Stimulated activated CD8-positive, alpha-beta memory T cell treated with anti-CD3 and anti-CD28 coated beads, Interleukin-7, amount 100 ng/mL, for 48 hours (primary cell): ENCODE data around the gene ANGPTL5.
"Not testable (repeated sequence)": the region's sequence is repeated elsewhere in the genome, so short reads cannot be mapped to it uniquely, and the experiment has no call there.

Experiments used
- DNase-seq, 2 donors: peaks; one replicate each; pipeline ENCODE4 v3.0.0-alpha.2; 2020; ENCODE audit warnings: low read depth in 1 of 2; ENCODE audit errors: extremely low read depth in 1 of 2

ANGPTL5 gene

GRCh38 chr11:101916422-101916821 is at the start of gene ANGPTL5:
TSS of gene ANGPTL5 (minus strand) at chr11:101916522. CDS start at chr11:101907909, 8,613 bp downstream.
- DNase-seq, result no peak

DNA sequence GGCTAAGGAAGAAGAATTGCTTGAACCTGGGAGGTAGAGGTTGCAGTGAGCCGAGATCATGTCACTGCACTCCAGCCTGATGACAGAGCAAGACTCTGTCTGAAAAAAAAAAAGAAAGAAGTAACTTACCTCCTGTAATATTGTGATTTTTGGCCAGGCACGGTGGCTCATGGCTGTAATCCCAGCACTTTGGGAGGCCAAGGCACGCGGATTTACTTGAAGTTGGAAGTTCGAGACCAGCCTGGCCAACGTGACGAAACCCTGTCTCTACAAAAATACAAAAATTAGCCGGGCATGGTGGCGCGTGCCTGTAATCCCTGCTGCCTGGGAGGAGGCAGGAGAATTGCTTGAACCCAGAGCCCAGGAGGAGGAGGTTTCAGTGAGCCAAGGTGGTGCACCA is 47.9 kb upstream of the ANGPTL5 start:
- DNase-seq, result not testable (repeated sequence)

- DNase-seq, result no peak
These were observed 43.9 kb upstream of the ANGPTL5 start for GRCh38 chr11:101960231-101960630.

DNA sequence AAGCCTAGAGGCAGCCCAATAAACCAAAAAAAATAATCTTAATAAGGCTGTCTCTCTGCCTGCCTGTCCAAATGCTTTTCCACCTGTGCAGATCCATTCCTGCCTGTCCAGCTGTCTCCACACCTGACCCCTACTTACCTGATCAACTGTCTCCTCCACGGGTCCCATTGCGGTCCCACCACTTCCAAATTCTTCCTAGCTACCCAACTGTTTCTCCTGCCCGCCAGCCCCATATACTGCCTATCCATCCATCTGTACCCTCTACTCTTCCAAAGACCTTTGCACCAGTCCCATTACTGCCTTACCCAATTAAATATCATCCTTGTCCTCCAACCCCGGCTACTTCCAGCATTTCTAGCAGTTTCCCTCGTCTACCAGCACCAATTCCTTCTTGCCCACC is 39.4 kb upstream of the ANGPTL5 start:
- no peak for DNase-seq

- no peak for DNase-seq
These were observed 39.0 kb upstream of the ANGPTL5 start for GRCh38 chr11:101955278-101955677.

DNA sequence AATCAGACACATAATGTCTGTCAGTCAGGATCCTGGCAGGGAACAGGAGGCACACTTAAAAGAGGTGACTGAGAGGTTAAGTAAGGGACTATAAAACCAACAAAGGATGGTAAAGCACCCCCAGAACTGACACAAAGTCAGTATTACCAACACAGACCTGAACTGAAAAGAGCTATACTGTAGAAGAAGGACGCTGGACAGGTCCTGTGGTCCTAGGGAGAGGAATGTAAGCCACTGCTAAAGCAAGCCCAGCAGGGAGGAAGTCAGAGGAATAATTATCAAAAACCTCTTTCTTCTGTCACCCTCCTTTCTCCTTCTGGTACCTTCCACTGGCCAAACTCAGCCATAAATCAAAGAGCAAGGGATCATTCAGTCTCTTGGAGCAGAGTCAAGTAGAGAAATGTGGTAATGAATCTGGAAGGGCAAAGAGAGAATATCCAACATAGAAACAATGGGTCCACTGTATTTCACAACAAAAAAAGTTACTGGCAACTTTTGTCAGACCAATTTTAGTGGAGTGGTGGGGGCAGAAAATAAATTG is 33.4 kb upstream of the ANGPTL5 start:
- DNase-seq, result no peak

GRCh38 chr11:101945448-101945847 is 29.1 kb upstream of the ANGPTL5 start:
- no peak for DNase-seq

DNA sequence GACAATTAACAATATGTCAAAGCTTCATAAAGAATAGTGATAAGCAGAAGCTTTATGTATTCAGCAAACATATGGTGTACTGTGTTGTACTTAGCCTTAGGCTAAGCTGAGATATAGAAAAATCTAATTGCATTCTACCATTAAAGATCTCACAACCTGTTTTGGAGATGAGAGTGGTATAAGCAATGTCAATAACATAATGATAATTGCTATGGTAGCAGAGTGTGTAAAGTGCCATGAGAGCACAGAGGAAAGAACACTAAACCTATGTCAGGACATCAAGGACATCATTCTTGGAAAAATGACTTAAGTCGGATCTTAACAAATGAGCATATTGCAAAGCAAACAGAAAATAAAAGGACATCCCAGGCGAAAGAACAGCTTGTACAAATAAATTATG is 28.6 kb upstream of the ANGPTL5 start:
- DNase-seq, result no peak

DNA sequence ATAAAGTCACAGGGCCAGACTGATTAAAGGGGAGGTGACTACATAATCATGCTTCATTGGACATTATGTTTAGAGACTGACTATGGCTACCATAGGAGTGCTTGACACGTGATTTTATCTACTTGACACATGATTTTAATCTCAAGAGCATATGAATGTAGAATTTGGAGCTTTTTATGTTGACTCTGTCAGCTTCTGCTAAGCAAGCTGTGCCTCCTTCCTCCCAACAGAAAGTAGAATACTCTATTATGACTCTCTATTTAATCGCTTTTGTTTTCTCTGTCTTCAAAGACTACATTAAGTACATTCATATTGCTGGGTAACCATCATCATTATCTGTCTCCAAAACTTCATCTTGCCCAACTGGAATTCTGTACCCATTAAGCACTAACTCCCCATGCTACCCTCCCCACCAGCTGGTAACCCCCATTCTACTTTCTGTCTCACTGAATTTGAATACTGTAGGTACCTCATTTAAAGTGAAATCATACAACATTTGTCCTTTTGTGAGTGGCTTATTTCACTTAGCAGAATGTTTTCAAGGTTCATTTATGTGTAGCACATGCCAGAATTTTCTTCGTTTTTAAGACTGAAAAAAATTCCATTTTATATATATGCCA is 24.7 kb upstream of the ANGPTL5 start:
- DNase-seq, result no peak

DNA sequence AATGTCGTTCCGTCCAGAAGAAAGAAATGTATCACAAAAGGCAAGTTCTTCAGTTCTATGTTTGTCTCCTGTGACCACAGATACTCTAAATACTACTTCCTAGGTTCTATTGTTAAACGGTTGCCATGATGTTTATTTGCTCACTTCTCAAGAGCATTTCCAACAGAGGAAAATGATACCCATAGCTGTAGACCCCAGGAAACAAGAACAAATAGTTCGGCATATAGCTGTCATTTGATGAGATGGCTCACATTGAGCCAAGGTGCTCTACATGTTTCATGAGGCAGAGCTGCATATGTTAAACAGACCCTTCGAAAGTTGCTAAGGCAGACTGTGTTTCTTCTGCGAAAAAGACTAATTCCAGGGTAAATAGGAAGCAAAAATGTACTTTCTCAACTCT is 15.4 kb upstream of the ANGPTL5 start:
- DNase-seq, result no peak

DNA sequence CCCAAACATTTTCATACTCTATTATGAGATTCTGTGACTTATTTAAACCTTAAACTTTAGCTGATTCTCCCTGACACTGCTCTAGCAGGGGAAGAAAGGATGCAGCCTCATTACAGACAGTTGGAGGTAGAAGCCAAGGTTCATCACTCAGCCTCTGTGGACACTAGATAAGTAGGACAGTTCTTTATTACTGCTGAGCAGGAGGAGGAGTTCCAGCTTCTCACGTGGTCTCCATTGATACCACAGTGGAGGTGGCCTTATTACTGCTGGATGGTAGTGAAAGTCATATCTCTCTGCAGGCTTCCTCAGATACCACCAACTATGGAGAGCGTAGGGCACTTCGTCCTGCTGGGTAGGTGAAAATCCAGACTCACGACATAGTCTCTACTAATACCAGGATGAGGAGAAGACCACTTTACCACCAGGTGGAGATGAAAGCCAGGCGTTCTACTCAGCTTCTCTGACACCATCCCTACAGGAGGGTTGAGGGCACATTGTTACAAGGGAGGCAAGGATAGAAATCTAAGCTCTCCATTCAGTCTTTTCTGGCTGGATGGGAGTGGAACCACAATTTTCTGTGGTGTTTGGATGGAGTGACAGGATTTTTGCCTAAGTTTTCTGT is 13.1 kb upstream of the ANGPTL5 start:
- no peak for DNase-seq

DNA sequence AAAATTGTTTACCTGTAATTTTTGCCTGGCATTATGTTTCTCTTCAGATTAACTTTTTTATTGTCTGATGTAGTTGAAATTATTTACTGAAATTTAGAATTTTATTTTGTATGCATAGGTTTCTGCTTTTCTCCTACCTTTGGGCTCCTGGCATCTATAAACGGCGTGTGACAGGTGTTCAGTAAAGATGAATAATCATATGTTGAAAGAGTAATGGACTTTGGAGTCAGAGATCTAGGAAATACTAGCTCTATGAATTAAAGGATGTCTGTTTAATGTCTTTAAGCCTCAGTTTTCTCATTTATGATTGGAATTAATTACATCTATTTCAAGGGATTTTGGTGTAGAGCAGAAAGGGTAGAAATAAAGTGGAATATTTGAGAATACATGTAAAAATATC is 7.2 kb upstream of the ANGPTL5 start:
- DNase-seq, result no peak

- no peak for DNase-seq
These were observed 4.7 kb upstream of the ANGPTL5 start for GRCh38 chr11:101920992-101921391.

DNA sequence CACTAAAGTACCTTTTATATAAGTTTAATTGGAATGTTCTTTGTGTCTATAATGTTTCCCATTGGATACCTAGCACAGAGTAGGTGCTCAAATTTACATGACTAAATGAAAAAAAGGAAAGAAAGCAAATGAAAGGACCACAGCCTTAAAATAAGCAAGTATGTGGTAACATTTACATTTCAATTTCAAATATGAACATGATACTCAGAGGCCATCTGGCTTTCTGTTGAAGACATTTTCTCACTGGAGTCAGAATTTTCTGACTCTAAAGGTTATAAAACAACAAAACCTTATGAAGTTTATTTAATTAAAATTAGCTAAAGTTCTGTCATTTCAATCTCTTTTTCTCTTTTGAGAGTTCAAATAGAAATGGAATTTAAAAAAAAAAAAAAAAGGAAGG is 904 bp upstream of the ANGPTL5 start:
- no peak for DNase-seq

DNA sequence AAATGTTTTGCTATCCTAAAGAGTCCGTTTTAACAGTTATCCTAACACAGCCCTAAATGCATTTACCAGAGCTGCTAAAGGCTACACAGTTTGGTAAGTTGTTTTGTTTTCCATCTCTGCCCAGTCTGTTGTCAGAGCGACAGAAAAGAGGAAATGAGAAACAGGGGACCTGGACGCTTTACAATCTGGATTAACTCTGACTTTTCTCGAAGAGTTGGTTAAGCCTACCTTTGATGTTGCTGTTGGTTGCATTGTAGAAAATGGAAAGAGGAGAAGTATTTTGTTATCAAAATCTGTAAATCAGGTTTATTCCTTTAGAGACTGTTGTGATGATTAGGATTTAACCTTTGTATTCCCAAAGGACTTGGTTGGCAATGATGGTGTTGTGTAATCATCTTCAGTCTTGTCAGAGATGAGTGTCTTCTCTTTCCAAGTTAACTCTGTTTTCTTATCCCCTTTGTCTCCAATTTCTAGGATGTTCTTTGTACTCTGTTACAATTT is 481 bp downstream of the ANGPTL5 start:
- DNase-seq, result no peak

DNA sequence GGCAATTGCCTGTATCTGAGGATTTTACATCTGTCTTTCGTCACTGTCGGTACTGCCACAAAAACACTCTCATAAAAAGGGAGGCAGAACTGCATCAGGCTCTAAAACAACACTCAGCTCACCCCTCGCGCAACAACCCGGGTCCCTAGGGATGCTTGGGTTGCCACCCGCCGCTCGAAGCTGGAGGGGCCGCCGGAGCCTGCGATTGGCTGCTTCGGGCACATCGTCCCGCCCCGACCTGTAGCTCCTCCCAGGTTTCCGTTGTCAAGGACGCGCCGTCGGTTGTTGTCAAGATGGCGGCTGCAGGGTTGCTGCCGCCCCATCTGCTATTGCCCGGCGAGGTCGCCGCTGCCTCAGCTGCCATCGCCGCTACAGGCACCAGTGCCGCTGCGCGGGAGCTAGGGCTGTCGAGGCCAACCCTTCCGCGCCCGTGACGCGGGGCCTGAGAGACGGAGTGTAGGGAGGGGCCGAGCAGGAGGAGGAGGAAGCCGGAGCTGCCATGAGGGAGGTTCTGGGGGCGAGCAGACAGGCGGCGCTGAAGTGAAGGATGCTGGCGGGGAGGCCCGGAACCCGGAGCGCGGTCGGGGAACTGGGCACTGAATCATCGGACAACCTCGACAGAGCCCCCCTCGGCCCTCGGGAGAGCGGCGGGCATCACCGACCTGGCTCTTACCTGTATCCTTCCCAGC is 1.4 kb downstream of the ANGPTL5 start, which contains the start of gene CEP126:
TSS of gene CEP126 (plus strand) at position 273 of the 689 bp plus-strand sequence. CDS start at position 548, 275 bp downstream.
- DNase-seq, result peak; percentile 80 to 87

GRCh38 chr11:101914341-101914737 is 2.0 kb downstream of the ANGPTL5 start:
- no peak for DNase-seq

DNA sequence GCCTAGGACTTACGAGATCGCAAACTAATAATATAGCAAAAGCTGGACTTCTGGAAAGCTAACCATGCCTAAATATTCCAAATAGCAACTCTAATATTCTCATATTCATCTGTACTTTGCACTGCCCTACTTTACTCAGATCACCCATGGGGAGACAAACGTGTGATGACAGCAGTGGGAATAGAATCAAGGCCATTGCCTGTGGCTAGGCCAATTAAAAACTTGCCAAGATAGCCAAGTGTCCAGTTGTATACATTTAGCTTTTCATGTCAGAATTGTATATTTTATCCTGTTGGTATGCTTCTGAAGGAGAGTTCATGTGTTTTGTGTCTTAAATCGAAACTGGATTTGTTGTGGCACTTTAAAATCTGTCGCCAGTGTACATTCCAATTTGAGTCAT is 2.7 kb downstream of the ANGPTL5 start:
- DNase-seq, result no peak

GRCh38 chr11:101912823-101913284 is 3.5 kb downstream of the ANGPTL5 start:
- DNase-seq, result no peak

GRCh38 chr11:101909087-101909486 is 7.2 kb downstream of the ANGPTL5 start:
- DNase-seq, result no peak

- no peak for DNase-seq
These were observed 8.5 kb downstream of the ANGPTL5 start for GRCh38 chr11:101907815-101908214.

- DNase-seq, result no peak
These were observed 21.8 kb downstream of the ANGPTL5 start for GRCh38 chr11:101894505-101894904.
